ENCODE data around the gene NEURL1.

Gene NEURL1

GRCh38 chr10:103542764-103543616, 49.5 kb downstream of the NEURL1 start:
- no peak for TF ChIP-seq PAX5 (IDR thresholded peaks at IDR 0.05; ENCODE audit: insufficient read depth, low read length, severe bottlenecking)
- TF ChIP-seq SPI1 (IDR thresholded peaks at IDR 0.05; ENCODE audit: low read depth, low read length): 0 out of 2 replicates have a peak, but pooled peaks have one; percentile 12
- TF ChIP-seq POU2F2 (IDR thresholded peaks at IDR 0.05; ENCODE audit: low read depth, low read length): peak; percentile 88; the same call in 1 of the 2 replicates
- TF ChIP-seq POLR2A (IDR thresholded peaks at IDR 0.05; ENCODE audit: low read depth, low read length): no peak
- no peak for TF ChIP-seq TAF1 (IDR thresholded peaks at IDR 0.05; ENCODE audit: low read depth, low read length)
- no peak for TF ChIP-seq POLR2AphosphoS5 (IDR thresholded peaks at IDR 0.05; ENCODE audit: low read depth, low read length)
- FAIRE-seq (no peak), DNase-seq (ENCODE audit: insufficient read length, low spot score) (no peak)

DNA sequence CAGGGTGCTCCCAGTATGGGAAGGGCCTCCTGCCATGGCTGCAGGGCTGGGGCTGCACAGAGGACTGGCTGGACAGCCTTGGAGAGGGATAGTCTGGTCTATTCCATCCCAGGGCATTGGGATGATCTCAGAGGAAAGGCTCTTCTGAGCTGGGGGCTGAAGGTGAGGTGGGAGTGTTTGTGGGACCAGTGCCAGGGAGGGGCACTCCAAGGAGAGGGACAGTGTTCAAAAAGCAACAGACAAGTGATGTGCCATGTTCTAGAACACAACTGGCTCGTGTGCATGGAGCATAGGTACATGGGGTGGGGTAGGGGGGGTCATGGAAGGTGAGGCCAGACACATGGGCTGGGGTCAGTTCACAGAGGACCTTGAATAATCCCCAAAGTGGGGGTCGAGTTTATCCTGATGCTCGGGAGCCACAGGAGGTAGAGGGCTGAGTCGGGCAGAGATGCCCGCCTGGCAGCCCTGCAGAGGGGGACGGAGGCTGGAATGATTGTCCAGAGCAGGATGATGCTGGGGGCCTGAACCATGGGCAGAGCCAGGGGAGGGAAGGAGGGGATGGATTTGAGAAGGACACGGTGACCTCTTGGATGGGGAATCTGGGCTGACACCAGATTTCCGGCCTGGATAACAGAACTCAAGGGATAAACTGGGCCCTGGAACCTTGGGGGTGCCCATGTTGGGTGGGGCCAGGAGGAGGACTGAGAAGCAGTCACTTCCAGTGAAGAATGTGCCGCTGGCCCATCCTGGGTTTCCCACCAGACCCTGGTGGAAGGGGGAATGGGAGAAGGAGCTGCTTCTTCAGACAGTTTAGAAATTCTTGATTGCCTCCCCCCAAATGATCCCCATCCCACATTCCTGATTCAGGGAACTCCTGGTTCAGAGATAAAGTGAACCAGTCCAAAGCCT, 50.4 kb downstream of the NEURL1 start:
- peak; percentile 28 for FAIRE-seq
- TF ChIP-seq SPI1 (IDR thresholded peaks at IDR 0.05; ENCODE audit: low read depth, low read length) (no peak), PAX5 (IDR thresholded peaks at IDR 0.05; ENCODE audit: insufficient read depth, low read length, severe bottlenecking) (no peak), POLR2AphosphoS5 (IDR thresholded peaks at IDR 0.05; ENCODE audit: low read depth, low read length) (no peak), TAF1 (IDR thresholded peaks at IDR 0.05; ENCODE audit: low read depth, low read length) (no peak), POLR2A (IDR thresholded peaks at IDR 0.05; ENCODE audit: low read depth, low read length) (no peak), POU2F2 (IDR thresholded peaks at IDR 0.05; ENCODE audit: low read depth, low read length) (no peak)
- no peak for DNase-seq (ENCODE audit: insufficient read length, low spot score)

- FAIRE-seq: no peak
- DNase-seq (ENCODE audit: insufficient read length, low spot score): no peak
- TF ChIP-seq POLR2A (IDR thresholded peaks at IDR 0.05; ENCODE audit: low read depth, low read length) (no peak), POLR2AphosphoS5 (IDR thresholded peaks at IDR 0.05; ENCODE audit: low read depth, low read length) (no peak), SPI1 (IDR thresholded peaks at IDR 0.05; ENCODE audit: low read depth, low read length) (no peak), PAX5 (IDR thresholded peaks at IDR 0.05; ENCODE audit: insufficient read depth, low read length, severe bottlenecking) (no peak), TAF1 (IDR thresholded peaks at IDR 0.05; ENCODE audit: low read depth, low read length) (no peak), POU2F2 (IDR thresholded peaks at IDR 0.05; ENCODE audit: low read depth, low read length) (no peak)
Observed at GRCh38 chr10:103544657-103545310, 51.3 kb downstream of the NEURL1 start.

DNA sequence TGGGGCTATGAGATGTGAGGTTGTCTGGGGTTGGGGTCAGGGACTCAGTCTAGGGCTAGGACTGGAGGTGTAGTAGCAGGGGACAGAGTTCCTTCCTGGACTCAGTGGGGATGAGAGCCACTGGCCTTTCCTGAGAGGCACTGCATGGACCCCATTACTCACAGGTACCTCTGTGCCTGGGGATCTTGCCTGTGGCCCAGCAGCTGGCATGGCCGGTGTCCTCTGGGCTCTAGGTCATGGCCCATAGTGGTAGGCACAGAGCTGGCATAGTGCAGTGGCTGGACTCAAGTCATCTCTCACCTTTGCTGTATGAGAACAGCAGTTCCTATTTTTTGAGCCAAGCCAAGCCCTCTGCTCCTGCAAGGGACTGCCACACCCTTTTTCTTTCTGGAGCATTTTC, 51.9 kb downstream of the NEURL1 start:
- FAIRE-seq: no peak
- no peak for TF ChIP-seq PAX5 (IDR thresholded peaks at IDR 0.05; ENCODE audit: insufficient read depth, low read length, severe bottlenecking)
- TF ChIP-seq POU2F2 (IDR thresholded peaks at IDR 0.05; ENCODE audit: low read depth, low read length): no peak
- TF ChIP-seq POLR2A (IDR thresholded peaks at IDR 0.05; ENCODE audit: low read depth, low read length): no peak
- no peak for TF ChIP-seq TAF1 (IDR thresholded peaks at IDR 0.05; ENCODE audit: low read depth, low read length)
- TF ChIP-seq SPI1 (IDR thresholded peaks at IDR 0.05; ENCODE audit: low read depth, low read length): no peak
- no peak for TF ChIP-seq POLR2AphosphoS5 (IDR thresholded peaks at IDR 0.05; ENCODE audit: low read depth, low read length)
- no peak for DNase-seq (ENCODE audit: insufficient read length, low spot score)

DNA sequence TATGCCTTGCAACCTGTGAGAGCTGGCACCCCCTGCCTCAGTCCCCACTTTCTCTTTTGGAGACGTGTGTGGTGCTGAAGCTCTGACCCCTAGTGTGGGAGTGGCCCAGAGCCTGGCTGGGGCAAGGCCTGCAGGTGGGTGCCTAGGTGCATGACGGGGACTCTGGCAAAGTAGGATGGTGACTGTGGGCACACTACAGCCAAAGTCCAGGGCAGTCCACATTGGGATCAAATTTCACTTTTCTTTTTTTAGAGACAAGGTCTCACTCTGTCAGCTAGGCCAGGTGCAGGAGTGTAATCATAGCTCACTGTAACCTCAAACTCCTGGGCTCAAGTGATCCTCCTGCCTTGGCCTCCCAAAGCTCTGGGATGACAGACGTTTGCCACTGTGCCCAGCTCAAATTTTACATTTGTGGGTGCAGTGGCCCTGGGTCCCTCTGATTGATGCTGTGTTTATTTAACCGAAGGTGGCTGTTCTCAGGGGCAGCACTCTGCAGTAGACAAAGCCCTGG, 52.3 kb downstream of the NEURL1 start:
- TF ChIP-seq PAX5 (IDR thresholded peaks at IDR 0.05; ENCODE audit: insufficient read depth, low read length, severe bottlenecking): no peak
- TF ChIP-seq TAF1 (IDR thresholded peaks at IDR 0.05; ENCODE audit: low read depth, low read length): no peak
- TF ChIP-seq POU2F2 (IDR thresholded peaks at IDR 0.05; ENCODE audit: low read depth, low read length): no peak
- TF ChIP-seq SPI1 (IDR thresholded peaks at IDR 0.05; ENCODE audit: low read depth, low read length): no peak
- no peak for TF ChIP-seq POLR2A (IDR thresholded peaks at IDR 0.05; ENCODE audit: low read depth, low read length)
- no peak for TF ChIP-seq POLR2AphosphoS5 (IDR thresholded peaks at IDR 0.05; ENCODE audit: low read depth, low read length)
- FAIRE-seq: no peak
- no peak for DNase-seq (ENCODE audit: insufficient read length, low spot score)

DNA sequence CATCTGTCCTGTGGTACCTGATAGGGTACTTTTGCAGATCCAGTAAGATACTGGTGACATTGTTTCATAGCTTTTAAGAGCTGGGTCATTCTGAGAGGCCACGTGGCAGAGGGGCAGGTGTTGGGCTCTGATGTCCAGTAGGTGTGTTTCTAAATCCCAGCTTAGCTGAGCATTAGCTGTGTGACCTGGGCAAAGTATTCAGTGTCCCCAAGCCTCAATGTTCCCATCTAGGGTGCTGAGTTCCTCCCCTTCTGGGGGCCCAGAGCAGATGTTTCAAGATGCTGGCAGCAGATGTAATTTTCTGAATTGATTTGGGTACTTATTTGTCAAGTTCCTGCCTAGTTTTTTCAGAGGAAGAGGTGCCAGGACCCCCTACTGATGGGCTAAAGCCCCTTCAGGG, 52.9 kb downstream of the NEURL1 start:
- no peak for FAIRE-seq
- TF ChIP-seq POLR2AphosphoS5 (IDR thresholded peaks at IDR 0.05; ENCODE audit: low read depth, low read length) (no peak), POLR2A (IDR thresholded peaks at IDR 0.05; ENCODE audit: low read depth, low read length) (no peak), PAX5 (IDR thresholded peaks at IDR 0.05; ENCODE audit: insufficient read depth, low read length, severe bottlenecking) (no peak), SPI1 (IDR thresholded peaks at IDR 0.05; ENCODE audit: low read depth, low read length) (no peak), TAF1 (IDR thresholded peaks at IDR 0.05; ENCODE audit: low read depth, low read length) (no peak), POU2F2 (IDR thresholded peaks at IDR 0.05; ENCODE audit: low read depth, low read length) (no peak)

DNA sequence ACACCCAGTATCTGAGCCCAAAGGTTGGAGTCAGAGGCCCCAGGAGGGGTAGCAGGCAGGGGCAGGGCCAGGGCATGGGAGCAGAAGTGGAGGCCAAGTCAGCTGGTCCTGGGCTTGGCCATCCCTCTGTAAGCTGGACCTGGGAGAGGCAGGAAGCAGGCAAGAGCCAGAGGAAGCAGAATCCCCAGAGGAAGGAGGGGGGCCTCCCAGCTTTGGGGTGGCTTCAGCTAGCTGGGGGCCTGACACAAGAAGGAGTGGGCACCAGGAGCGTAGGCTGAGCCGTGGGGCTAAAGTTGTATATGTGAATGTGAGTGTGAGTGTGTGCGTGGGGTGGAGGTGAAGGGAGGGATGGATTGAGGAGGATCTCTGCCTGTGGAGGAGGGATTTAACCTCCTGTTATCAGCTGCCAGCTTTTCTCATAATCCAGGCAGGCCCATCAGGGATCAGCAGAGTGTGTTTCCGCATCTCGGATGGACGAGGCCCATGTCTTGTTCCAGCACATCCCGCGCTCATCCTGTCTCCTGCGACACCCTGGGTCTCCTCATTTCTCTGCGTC, 54.0 kb downstream of the NEURL1 start:
- TF ChIP-seq POLR2A (IDR thresholded peaks at IDR 0.05; ENCODE audit: low read depth, low read length): no peak
- TF ChIP-seq TAF1 (IDR thresholded peaks at IDR 0.05; ENCODE audit: low read depth, low read length): no peak
- no peak for TF ChIP-seq POLR2AphosphoS5 (IDR thresholded peaks at IDR 0.05; ENCODE audit: low read depth, low read length)
- no peak for TF ChIP-seq PAX5 (IDR thresholded peaks at IDR 0.05; ENCODE audit: insufficient read depth, low read length, severe bottlenecking)
- no peak for TF ChIP-seq POU2F2 (IDR thresholded peaks at IDR 0.05; ENCODE audit: low read depth, low read length)
- no peak for TF ChIP-seq SPI1 (IDR thresholded peaks at IDR 0.05; ENCODE audit: low read depth, low read length)
- FAIRE-seq: no peak
- no peak for DNase-seq (ENCODE audit: insufficient read length, low spot score)

More for the DNA sequence above, 52.9 kb downstream of the NEURL1 start:
- DNase-seq (ENCODE audit: insufficient read length, low spot score): no peak

- DNase-seq (ENCODE audit: insufficient read length, low spot score) (no peak), FAIRE-seq (no peak)
- TF ChIP-seq SPI1 (IDR thresholded peaks at IDR 0.05; ENCODE audit: low read depth, low read length): no peak
- no peak for TF ChIP-seq TAF1 (IDR thresholded peaks at IDR 0.05; ENCODE audit: low read depth, low read length)
- no peak for TF ChIP-seq POLR2A (IDR thresholded peaks at IDR 0.05; ENCODE audit: low read depth, low read length)
- TF ChIP-seq POLR2AphosphoS5 (IDR thresholded peaks at IDR 0.05; ENCODE audit: low read depth, low read length): no peak
- no peak for TF ChIP-seq POU2F2 (IDR thresholded peaks at IDR 0.05; ENCODE audit: low read depth, low read length)
- TF ChIP-seq PAX5 (IDR thresholded peaks at IDR 0.05; ENCODE audit: insufficient read depth, low read length, severe bottlenecking): no peak
Observed at GRCh38 chr10:103548006-103548405, 54.5 kb downstream of the NEURL1 start.

Data from GM12891 (cell line).